Thyroid gland (tissue), 4 donors: Measurements from ENCODE around the gene PKNOX1. TPM values are rescaled to one million over a fixed set of nuclear protein-coding genes. Genes with fewer than 3 reads are reported as not detected.
"Not testable (repeated sequence)": the region's sequence is repeated elsewhere in the genome, so short reads cannot be mapped to it uniquely, and the experiment has no call there.

Experiments
- DNase-seq, 2 donors: peaks; one replicate each; pipeline ENCODE4 v3.0.0-alpha.2; 2019
- H3K27ac ChIP-seq, 3 donors: fragments of 200-600 bp; sonication (generic); 1 replicate in 2 of 3; 2 replicates in 1 of 3; pipeline ENCODE4 v1.5.1; 2016 to 2019; ENCODE audit warnings: mild to moderate bottlenecking in 1 of 3, moderate library complexity in 1 of 3
- H3K27me3 ChIP-seq: fragments of 200-600 bp; sonication (generic); one replicate; pipeline ENCODE4 v1.5.1; 2019
- H3K36me3 ChIP-seq, 2 donors: fragments of 200-600 bp; sonication (generic); one replicate each; pipeline ENCODE4 v1.5.1; 2016 to 2019
- H3K4me1 ChIP-seq, 2 donors: fragments of 200-600 bp; sonication (generic); one replicate each; pipeline ENCODE4 v1.5.1; 2017 to 2019
- H3K4me3 ChIP-seq, 3 donors: fragments of 200-600 bp; sonication (generic); replicated peaks in 1 of 3; 1 replicate in 2 of 3; 2 replicates in 1 of 3; pipeline ENCODE4 v1.5.1; 2016; ENCODE audit warnings: mild to moderate bottlenecking in 1 of 3
- H3K9me3 ChIP-seq: fragments of 200-600 bp; sonication (generic); one replicate; pipeline ENCODE4 v1.5.1; 2017
- POLR2A ChIP-seq, 2 donors: fragments of 450-650 bp; IDR thresholded peaks; one replicate each; pipeline ENCODE4 v1.6.1; 2017; ENCODE audit warnings: antibody characterized with exemption in 2 of 2, mild to moderate bottlenecking in 2 of 2, moderate library complexity in 1 of 2
- WGBS, 2 donors: methylation state at CpG; one replicate each; pipeline ENCODE4 v1.1.5; 2017; 5-methylcytosine and 5-hydroxymethylcytosine counted together
- intact Hi-C: fragments of 100-400 bp; cut with DNase I; formaldehyde crosslinking; loops from one replicate; pipeline ENCODE4 v1.15.1; 2023
- total RNA-seq, 4 donors: library from RNA; depleted of rRNA; stranded (reverse); fragments of >200 nt; gene quantifications; one replicate each; pipeline ENCODE4 v1.2.3, GENCODE V29; 2016
- TF ChIP-seq, protein P1 (sequence below), 6 experiments: fragments of 200-600 bp in 3 of 6; fragments of 450-650 bp in 3 of 6; sonication (generic) in 3 of 6; IDR thresholded peaks; one replicate each; pipeline ENCODE4 v1.5.1; 2016 to 2019; ENCODE audit warnings: antibody characterized with exemption in 6 of 6, mild to moderate bottlenecking in 2 of 6, inconsistent platforms in 1 of 6, moderate library complexity in 1 of 6

The PKNOX1 gene
- total RNA-seq, 4 donors from 2014 or later, result 21.3 to 36.2 (median 24.0) TPM

DNA sequence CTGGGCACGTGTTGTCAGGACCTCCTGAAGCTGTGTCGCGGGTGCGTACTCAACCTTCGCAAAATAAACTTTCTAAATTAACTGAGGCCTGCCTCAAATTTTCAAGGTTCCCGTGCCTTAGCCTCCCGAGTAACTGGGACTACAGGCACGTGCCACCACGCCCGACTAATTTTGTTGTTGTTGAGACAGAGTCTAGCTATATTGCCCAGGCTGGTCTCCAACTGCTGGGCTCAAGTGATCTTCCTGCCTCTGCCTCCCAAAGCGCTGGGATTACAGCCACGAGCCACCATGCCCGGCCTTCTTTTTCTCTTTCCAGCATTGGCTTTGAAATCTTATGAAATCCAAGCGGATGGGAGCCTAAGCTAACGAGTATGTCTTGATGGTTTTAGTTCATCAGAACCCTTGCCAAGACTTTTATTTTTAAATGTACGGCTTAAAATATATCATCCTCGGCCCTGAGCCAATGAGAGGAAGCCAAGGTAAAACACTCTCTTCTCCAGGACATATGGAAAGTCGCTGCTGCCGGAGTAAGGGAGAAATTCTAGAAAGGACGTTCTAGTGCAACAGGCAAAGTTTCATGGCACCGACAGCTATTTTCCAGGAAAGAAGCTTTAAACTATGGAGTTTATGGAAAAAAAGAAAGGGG, 36.3 kb upstream of the PKNOX1 start:
- H3K27ac ChIP-seq, result no peak overlapping the region
- H3K9me3 ChIP-seq, result no peaks in the 10 kb centered on the region

DNA sequence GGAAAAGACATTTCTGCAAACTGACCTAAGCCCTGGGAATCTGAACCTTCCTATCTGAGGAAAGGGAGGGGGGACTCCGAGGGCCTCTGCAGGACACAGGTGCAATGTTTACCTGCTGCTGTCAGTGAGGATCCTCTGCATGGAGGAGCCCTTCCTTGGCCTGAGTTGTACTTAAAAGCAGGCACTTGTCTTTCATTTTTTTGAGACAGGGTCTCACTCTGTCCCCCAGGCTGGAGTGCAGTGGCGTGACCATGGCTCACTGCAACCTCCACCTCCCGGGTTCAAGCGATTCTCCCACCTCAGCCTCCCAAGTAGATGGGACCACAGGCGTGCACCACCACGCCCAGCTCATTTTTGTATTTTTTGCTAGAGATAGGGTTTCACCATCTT, 35.8 kb upstream of the PKNOX1 start:
- WGBS, 2 donors, result 91 to 94% methylated on average over 6 of the region's 6 CpGs
- peaks cover 4 to 17% of the 10 kb centered on the region in 2 donors for H3K4me1 ChIP-seq
- H3K27me3 ChIP-seq, intact Hi-C loops, H3K4me3 ChIP-seq, H3K9me3 ChIP-seq, DNase-seq, H3K27ac ChIP-seq, H3K36me3 ChIP-seq: not testable (repeated sequence)

More for the DNA sequence above, 36.3 kb upstream of the PKNOX1 start:
- no peak for DNase-seq
- no peak for TF ChIP-seq POLR2A (IDR thresholded peaks at IDR 0.05)
- TF ChIP-seq, protein P1, sequence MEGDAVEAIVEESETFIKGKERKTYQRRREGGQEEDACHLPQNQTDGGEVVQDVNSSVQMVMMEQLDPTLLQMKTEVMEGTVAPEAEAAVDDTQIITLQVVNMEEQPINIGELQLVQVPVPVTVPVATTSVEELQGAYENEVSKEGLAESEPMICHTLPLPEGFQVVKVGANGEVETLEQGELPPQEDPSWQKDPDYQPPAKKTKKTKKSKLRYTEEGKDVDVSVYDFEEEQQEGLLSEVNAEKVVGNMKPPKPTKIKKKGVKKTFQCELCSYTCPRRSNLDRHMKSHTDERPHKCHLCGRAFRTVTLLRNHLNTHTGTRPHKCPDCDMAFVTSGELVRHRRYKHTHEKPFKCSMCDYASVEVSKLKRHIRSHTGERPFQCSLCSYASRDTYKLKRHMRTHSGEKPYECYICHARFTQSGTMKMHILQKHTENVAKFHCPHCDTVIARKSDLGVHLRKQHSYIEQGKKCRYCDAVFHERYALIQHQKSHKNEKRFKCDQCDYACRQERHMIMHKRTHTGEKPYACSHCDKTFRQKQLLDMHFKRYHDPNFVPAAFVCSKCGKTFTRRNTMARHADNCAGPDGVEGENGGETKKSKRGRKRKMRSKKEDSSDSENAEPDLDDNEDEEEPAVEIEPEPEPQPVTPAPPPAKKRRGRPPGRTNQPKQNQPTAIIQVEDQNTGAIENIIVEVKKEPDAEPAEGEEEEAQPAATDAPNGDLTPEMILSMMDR (IDR thresholded peaks at IDR 0.05), result no peak
- H3K36me3 ChIP-seq, result no peaks in the 10 kb centered on the region
- no peaks in the 10 kb centered on the region for H3K27me3 ChIP-seq
- H3K4me3 ChIP-seq, result no peak overlapping the region
- peaks cover 4 to 20% of the 10 kb centered on the region in 2 donors for H3K4me1 ChIP-seq
- 88 to 89% methylated on average over 21 of the region's 21 CpGs for WGBS, 2 donors
- intact Hi-C loops, result no loop called here

DNA sequence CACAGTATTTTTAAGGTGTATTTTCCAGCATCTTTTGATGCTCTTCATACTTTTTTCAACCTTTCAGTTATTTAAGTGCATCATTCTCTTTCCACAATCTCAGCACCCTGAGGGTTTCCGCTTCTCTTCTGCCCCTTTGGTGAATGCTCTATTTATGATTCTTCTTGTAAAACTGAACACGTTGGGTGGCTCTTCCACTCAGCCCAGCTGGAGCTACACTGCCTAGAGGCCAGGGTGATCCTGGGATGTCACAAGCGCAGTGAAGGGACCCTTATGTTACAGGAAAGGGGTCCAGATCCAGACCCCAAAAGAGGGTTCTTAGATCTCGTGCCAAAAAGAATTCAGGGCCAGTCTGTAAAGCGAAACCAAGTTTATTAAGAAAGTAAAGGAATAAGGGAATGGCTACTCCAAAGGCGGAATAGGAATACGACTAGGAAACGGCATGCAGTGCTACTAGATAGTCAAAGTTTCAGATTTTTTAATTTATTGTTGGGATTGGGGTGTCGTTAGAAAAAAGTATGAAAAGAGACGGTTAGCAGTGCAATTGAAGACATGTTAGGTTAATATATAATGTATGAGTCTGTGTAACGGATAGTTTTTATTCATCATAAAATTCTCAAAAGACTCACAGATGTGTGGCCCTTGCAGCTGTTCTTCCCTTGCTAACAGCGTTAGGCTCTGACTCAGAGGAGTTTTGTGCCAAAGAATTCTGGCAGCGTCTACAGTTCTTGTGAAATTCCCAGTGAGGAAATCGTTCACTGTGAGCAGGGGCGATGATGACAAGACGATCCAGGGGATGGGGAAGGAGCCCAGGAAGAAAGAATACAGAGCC, 34.6 kb upstream of the PKNOX1 start:
- Histone ChIP-seq H3K27me3 (no peaks in the 10 kb centered on the region), H3K4me3 (no peak overlapping the region), H3K27ac (peak overlapping the region in 2 of 3 donors; percentile 13 to 44), H3K9me3 (no peaks in the 10 kb centered on the region), H3K36me3 (no peaks in the 10 kb centered on the region), H3K4me1 (peaks cover 4 to 13% of the 10 kb centered on the region in 2 donors)
- DNase-seq, result peak; percentile 79 to 85
- TF ChIP-seq, protein P1 (IDR thresholded peaks at IDR 0.05), result no peak
- no peak for TF ChIP-seq POLR2A (IDR thresholded peaks at IDR 0.05)
- intact Hi-C loops, result no loop called here
- 48 to 58% methylated on average over 16 of the region's 16 CpGs for WGBS, 2 donors

DNA sequence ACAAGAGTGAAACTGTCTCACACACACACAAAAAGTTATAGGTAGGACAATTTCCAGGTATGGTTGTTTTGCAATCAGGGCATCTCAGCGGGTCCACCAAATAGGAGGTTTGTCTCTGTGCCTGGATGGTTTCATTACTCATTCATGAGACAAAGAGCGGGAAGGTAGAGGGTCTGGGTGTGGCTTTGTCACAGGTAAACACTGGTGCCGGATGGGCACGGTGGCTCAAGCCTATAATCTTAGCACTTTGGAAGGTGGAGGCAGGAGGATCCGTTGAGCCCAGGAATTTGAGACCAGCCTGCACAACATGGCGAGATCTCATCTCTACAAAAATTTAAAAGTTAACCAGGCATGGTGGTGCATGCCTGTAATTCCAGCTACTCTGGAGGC, 32.7 kb upstream of the PKNOX1 start:
- TF ChIP-seq, protein P1 (IDR thresholded peaks at IDR 0.05), result no peak
- TF ChIP-seq POLR2A (IDR thresholded peaks at IDR 0.05), result no peak
- intact Hi-C loops, result no loop called here
- Histone ChIP-seq H3K27ac (no peak overlapping the region), H3K9me3 (no peaks in the 10 kb centered on the region), H3K4me1 (peaks cover 14 to 24% of the 10 kb centered on the region in 2 donors), H3K36me3 (no peaks in the 10 kb centered on the region), H3K4me3 (no peak overlapping the region), H3K27me3 (no peaks in the 10 kb centered on the region)
- 84 to 94% methylated on average over 6 of the region's 6 CpGs for WGBS, 2 donors
- DNase-seq, result no peak

DNA sequence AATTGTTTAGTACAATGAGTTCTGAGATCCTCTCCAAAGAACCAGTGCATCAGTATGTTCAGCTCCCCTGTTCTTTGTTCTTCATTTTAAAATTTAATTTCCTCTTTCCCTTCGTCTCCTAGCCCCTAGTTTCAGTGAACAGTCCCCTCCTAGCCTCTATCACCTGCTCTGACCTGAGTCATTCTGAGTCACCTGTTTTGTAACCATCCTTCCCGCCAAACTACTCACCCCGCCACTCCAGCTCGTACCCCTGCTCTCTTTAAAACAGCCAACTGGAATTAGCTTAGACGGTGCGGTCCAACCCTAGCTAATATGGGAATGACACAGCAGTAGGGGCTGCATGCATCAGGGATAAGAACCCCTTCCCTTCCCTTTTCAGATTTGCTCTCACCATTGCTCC, 32.1 kb upstream of the PKNOX1 start:
- no peak for DNase-seq
- Histone ChIP-seq H3K27me3 (no peaks in the 10 kb centered on the region), H3K4me1 (peaks cover 19 to 29% of the 10 kb centered on the region in 2 donors), H3K36me3 (no peaks in the 10 kb centered on the region), H3K9me3 (no peaks in the 10 kb centered on the region), H3K27ac (no peak overlapping the region), H3K4me3 (no peak overlapping the region)
- intact Hi-C loops, result no loop called here
- WGBS, 2 donors, result 76 to 78% methylated on average over 6 of the region's 6 CpGs
- TF ChIP-seq, protein P1 (IDR thresholded peaks at IDR 0.05), result no peak
- TF ChIP-seq POLR2A (IDR thresholded peaks at IDR 0.05), result no peak

DNA sequence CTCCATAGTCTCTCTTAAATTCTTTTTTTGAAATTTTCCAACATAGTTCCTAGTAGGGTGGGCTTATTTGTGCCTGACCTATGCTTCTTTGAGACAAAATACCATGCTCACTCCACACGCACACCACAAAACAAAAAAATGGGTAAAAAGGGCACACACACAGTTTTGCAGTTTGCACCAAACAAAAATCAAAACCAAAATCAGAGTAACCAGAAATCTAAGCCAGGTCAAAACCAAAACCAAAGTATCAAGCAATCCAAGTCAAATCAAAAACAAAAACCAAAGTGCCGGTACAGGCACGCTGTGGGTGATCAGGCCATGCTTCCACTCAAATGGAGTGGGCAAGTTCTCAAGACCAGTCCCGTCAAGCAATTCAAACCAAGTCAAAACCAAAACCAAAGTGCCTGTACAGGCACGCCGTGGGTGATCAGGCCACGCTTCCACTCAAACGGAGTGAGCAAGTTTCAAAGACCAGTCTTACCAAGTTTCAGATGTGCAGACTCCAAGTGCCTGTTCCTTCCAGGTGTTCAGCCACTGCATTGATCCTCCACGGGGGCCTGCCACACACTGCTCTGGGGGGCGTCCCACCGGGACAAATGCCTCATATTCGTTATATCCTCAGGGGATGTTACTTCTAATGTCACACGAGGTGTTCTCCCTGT, 25.1 kb upstream of the PKNOX1 start:
- DNase-seq, H3K27ac ChIP-seq, H3K36me3 ChIP-seq, intact Hi-C loops, H3K9me3 ChIP-seq, H3K4me3 ChIP-seq, H3K27me3 ChIP-seq: not testable (repeated sequence)
- 79 to 83% methylated on average over 13 of the region's 13 CpGs for WGBS, 2 donors
- H3K4me1 ChIP-seq, result peaks cover 15 to 16% of the 10 kb centered on the region in 2 donors

DNA sequence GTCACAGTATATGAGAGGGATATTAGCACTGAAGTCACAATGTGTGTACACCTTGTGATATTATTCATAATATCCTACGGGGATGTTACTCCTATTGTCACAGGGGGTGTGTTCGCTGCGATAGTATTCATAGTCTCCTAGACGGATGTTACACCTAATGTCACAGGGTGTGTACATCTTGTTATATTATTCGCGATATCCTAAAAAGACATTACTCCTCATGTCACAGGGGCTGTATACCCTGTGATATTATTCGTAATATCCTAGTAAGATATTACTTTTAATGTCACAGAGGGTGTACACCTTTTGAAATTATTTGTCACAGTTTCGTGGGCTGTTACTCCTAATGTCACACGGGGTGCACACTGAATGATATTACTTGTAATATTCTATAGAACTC, 23.2 kb upstream of the PKNOX1 start:
- H3K9me3 ChIP-seq, intact Hi-C loops, DNase-seq, H3K27me3 ChIP-seq, H3K4me3 ChIP-seq, H3K36me3 ChIP-seq, H3K27ac ChIP-seq: not testable (repeated sequence)
- peaks cover 13 to 21% of the 10 kb centered on the region in 2 donors for H3K4me1 ChIP-seq
- WGBS, 2 donors, result 98% methylated on average over 9 of the region's 9 CpGs
